Right lobe of liver (tissue), 6 donors: ENCODE data around the gene SLC8A1. TPM values are rescaled to one million over a fixed set of nuclear protein-coding genes. Genes with fewer than 3 reads are reported as not detected.

ENCODE experiments used
- ATAC-seq, 4 donors: fragments of 200-7000 bp; cut with Tn5 transposase; one replicate each; pipeline ENCODE4 v1.9.1; 2020; ENCODE audit warnings: mild to moderate bottlenecking in 4 of 4, moderate library complexity in 4 of 4
- DNase-seq, 3 donors: peaks; one replicate each; pipeline ENCODE4 v3.0.0-alpha.2; 2020
- H3K27ac ChIP-seq, 3 donors: fragments of 200-600 bp; one replicate each; pipeline ENCODE4 v1.8.0; 2022
- H3K27me3 ChIP-seq, 2 donors: fragments of 200-600 bp; one replicate each; pipeline ENCODE4 v1.8.0; 2022
- H3K36me3 ChIP-seq, 4 donors: fragments of 200-600 bp; sonication (generic) in 1 of 4; one replicate each; pipeline versions ENCODE4 v1.5.1 to v1.8.0; 2017 to 2022; ENCODE audit warnings: control low read depth in 1 of 4
- H3K4me1 ChIP-seq, 4 donors: fragments of 200-600 bp; sonication (generic) in 1 of 4; one replicate each; pipeline versions ENCODE4 v1.5.1 to v1.8.0; 2017 to 2022; ENCODE audit warnings: control low read depth in 1 of 4
- H3K4me3 ChIP-seq, 3 donors: fragments of 200-600 bp; one replicate each; pipeline ENCODE4 v1.8.0; 2022
- H3K9me3 ChIP-seq, 4 donors: fragments of 200-600 bp; sonication (generic) in 1 of 4; one replicate each; pipeline versions ENCODE4 v1.5.1 to v1.8.0; 2017 to 2022; ENCODE audit warnings: control low read depth in 1 of 4
- POLR2A ChIP-seq: fragments of 450-650 bp; IDR thresholded peaks from one replicate; pipeline ENCODE4 v1.6.1; 2017; ENCODE audit warnings: antibody characterized with exemption, mild to moderate bottlenecking
- WGBS: methylation state at CpG from one replicate; pipeline ENCODE4 v1.1.6; 2018; ENCODE audit warnings: low coverage, low lambda C conversion rate; ENCODE audit not compliant: insufficient coverage; ENCODE audit errors: missing lambda C conversion rate; 5-methylcytosine and 5-hydroxymethylcytosine counted together
- intact Hi-C, 2 donors: fragments of 100-400 bp; cut with DNase I; formaldehyde crosslinking; loops; one replicate each; pipeline versions ENCODE4 v1.11.2 to v1.14.1; 2022
- total RNA-seq, 6 experiments: library from RNA; depleted of rRNA in 2 of 6; stranded (reverse); fragments of >200 nt in 2 of 6; fragmentation: NEBNext Ultra II Directional in 3 of 6; extraction: Animal tissue kit (Norgen Biotek cat#: 25700) in 3 of 6; gene quantifications; one replicate each; pipeline versions ENCODE4 v1.1.0 to v1.2.4, GENCODE V29; 2016 to 2023
- TF ChIP-seq, protein P1 (sequence below), 4 donors: fragments of 200-600 bp in 3 of 4; fragments of 450-650 bp in 1 of 4; IDR thresholded peaks; one replicate each; pipeline versions ENCODE4 v1.5.1 to v1.8.0; 2016 to 2022; ENCODE audit warnings: antibody characterized with exemption in 4 of 4, mild to moderate bottlenecking in 2 of 4
- donor health status: DM: no; HTN: yes; CAD: no.
- donor health status: DM: no; HTN: no; CAD: no.
- donor health status: DM: no; HTN: no; CAD: no.
- donor health status: DM: no; HTN: yes; CAD: no.
- donor health status: DM: no; HTN: yes; CAD: no.

Gene SLC8A1
- total RNA-seq, 6 experiments from 2014 or later, result 3.3 to 12.1 (median 4.9) TPM

DNA sequence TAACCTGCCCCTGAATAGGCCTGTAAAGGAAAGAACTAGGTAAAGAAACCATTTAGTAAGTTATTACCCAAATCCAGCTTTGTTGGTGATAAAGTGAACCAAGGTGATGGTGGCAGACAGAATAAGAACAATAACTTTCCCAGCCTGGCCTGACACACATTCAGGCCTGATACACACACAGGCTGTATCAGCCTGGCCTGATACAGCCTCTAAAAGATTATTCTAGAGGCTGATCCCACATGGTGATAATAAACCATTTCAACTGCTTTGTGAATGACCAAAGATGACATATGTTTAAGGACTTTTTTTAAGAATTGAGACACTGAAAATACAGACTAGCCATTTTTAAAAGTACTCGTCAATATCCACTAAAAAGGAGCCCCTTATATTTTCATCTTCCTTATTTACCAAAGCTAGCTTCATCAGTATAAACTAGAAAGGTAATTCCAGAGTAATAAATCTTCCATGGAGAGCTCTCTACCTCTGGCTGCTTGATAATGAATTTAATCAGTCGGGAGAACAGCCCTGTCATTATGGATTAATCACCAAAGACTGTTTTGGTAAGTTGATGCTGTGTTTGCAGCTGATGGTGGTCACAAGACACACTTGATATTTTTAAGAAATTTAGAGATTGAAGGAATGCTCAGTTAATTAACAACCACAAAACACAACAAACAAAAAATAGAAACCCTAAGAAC, 77.2 kb downstream of the SLC8A1 start:
- WGBS, result 45% methylated on average over 2 of the region's 2 CpGs
- H3K4me1 ChIP-seq, result no peaks in the 10 kb centered on the region
- no peaks in the 10 kb centered on the region for H3K9me3 ChIP-seq
- ATAC-seq, result no peak
- intact Hi-C loops, result no loop called here
- no peak overlapping the region for H3K27ac ChIP-seq
- TF ChIP-seq, protein P1, sequence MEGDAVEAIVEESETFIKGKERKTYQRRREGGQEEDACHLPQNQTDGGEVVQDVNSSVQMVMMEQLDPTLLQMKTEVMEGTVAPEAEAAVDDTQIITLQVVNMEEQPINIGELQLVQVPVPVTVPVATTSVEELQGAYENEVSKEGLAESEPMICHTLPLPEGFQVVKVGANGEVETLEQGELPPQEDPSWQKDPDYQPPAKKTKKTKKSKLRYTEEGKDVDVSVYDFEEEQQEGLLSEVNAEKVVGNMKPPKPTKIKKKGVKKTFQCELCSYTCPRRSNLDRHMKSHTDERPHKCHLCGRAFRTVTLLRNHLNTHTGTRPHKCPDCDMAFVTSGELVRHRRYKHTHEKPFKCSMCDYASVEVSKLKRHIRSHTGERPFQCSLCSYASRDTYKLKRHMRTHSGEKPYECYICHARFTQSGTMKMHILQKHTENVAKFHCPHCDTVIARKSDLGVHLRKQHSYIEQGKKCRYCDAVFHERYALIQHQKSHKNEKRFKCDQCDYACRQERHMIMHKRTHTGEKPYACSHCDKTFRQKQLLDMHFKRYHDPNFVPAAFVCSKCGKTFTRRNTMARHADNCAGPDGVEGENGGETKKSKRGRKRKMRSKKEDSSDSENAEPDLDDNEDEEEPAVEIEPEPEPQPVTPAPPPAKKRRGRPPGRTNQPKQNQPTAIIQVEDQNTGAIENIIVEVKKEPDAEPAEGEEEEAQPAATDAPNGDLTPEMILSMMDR (IDR thresholded peaks at IDR 0.05), result no peak
- no peak for TF ChIP-seq POLR2A
- DNase-seq, result no peak
- no peaks in the 10 kb centered on the region for H3K36me3 ChIP-seq
- H3K27me3 ChIP-seq, result no peaks in the 10 kb centered on the region
- no peak overlapping the region for H3K4me3 ChIP-seq

DNA sequence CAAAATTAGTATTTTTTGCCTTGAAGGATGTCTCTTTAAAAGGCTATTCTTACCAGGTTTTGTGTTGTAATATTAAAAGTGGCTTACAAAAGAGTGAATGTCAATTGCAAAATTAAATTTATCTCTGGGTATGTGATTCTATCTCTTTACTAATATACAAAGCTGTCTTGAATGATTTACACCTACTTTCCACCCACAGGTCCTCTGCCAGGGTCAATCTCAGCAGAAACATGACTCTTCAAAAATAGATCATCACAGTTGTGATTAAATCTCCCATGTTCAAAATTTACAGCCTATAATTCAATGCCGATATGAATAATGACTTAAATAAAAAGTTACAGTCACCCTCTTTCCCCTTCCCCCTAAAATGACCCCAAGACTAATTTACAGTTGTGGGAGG, 78.8 kb downstream of the SLC8A1 start:
- H3K9me3 ChIP-seq, result no peaks in the 10 kb centered on the region
- DNase-seq, result no peak
- no peak overlapping the region for H3K4me3 ChIP-seq
- no peak for ATAC-seq
- 74% methylated on average over 1 of the region's 1 CpG for WGBS
- no peaks in the 10 kb centered on the region for H3K4me1 ChIP-seq
- intact Hi-C loops, result no loop called here
- no peak overlapping the region for H3K27ac ChIP-seq
- no peaks in the 10 kb centered on the region for H3K27me3 ChIP-seq
- H3K36me3 ChIP-seq, result no peaks in the 10 kb centered on the region
- TF ChIP-seq POLR2A, result no peak
- TF ChIP-seq, protein P1 (IDR thresholded peaks at IDR 0.05), result no peak

DNA sequence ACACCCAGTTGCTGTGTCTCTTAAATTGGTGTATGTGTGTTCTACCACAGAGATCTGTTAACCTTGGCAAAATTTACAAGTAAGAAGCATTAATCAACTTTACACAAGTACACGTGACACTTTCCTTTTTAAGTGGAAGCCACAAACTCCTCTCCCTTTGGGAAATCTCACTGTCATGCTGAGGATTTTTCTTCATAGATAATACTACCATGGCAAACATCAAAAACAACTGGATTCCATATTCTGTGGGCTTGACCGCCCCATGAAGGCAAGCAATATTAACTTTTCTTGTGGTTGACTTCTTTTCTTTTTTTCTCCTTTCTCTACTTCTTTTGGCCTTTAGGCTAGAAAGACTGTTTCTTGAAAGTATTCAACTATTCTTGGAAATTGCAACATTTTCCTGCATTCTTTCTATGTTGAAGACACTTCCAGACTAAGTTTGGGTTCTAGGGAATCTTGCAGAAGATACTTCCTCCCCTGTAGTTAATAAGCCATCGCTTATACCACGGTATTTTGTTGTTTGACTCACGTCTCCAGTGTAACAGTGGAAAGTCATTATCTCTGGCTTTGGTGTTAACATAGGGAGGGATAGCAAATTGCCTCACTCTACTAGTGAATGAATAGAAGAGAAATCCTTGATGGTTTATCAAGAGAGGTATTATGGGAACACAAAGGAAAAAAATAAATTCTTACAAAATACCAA, 79.5 kb downstream of the SLC8A1 start:
- Histone ChIP-seq H3K27me3 (no peaks in the 10 kb centered on the region), H3K9me3 (no peaks in the 10 kb centered on the region), H3K36me3 (no peaks in the 10 kb centered on the region), H3K27ac (no peak overlapping the region), H3K4me1 (no peaks in the 10 kb centered on the region), H3K4me3 (no peak overlapping the region)
- intact Hi-C loops, result no loop called here
- TF ChIP-seq POLR2A, result no peak
- TF ChIP-seq, protein P1 (IDR thresholded peaks at IDR 0.05), result no peak
- ATAC-seq (no peak), DNase-seq (no peak)
- WGBS, result 37% methylated on average over 5 of the region's 5 CpGs

DNA sequence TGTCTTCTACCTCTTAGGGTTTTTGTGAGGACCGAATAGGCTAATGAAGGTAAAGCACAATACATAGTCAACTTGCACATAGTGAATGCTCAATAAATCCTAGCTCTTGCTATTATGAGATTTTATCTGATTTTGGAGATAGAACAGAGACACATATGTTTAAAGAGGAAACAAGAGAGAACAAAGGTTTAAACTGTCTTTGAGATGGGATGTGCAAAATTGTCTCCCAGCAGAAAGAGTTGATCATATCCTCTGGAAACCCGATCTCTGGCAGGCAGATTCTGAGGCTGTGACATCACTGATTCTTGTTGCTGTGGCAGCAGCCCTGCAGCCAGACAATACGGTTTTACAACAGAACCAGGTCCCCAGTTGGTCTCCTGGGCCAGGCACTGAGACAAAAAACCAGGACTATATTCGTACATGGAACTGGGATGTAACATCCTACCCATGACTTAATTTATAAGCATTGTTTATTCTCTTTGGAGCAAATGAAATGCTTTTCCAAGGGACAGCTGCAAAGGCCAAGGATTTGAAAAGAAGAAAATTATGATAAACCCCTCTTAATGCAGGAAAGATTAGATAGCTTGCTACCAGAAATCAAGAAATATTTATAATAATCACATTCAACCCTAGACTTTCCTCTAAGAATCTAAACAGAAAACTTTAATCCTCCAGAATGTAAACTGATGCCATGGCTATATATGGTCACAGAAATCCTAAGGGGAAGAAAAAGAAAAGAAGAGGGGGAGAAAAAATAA, 80.2 kb downstream of the SLC8A1 start:
- Histone ChIP-seq H3K4me1 (no peaks in the 10 kb centered on the region), H3K27me3 (no peaks in the 10 kb centered on the region), H3K9me3 (no peaks in the 10 kb centered on the region), H3K36me3 (no peaks in the 10 kb centered on the region), H3K4me3 (no peak overlapping the region), H3K27ac (no peak overlapping the region)
- intact Hi-C loops, result no loop called here
- no peak for TF ChIP-seq POLR2A
- TF ChIP-seq, protein P1 (IDR thresholded peaks at IDR 0.05), result no peak
- WGBS, result 21% methylated on average over 3 of the region's 4 CpGs
- ATAC-seq (peak; percentile 50 to 55 (median 52)), DNase-seq (no peak)
